Measurements from ENCODE around the gene POLR2M.

POLR2M gene

DNA sequence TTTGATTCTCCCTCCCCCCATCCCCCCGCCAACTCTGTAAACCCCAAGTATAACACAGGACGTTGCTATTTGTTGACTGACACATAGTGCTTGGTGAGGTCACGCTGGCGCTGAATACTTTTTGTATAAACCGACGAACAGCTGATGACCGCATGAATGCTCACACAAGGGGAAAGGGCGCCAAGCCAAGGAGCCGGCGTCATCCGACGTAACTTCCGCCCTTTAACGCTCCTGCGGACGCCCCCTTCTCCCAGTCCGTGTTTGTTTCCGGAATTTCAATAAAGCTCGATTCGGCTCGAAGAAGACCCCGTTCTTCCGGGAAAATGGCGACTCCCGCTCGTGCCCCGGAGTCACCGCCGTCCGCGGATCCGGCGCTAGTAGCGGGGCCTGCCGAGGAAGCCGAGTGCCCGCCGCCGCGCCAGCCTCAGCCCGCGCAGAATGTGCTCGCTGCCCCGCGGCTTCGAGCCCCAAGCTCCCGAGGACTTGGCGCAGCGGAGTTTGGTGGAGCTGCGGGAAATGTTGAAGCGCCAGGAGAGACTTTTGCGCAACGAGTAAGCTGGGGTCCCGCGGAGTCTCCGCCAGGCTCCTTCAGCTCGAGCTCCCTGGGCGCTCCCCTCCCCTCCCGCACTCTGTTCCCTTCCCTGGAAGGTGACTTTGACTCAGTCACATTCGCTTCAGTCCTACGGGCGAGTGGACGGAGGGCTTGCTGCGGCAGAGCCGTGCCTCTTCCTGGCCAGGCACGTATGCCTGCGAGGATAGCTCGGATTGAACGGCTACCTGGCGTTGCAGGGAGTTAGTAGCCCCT lies at the start of gene POLR2M:
POLR2M (plus strand) TSS at position 310 of the 805 bp plus-strand sequence; CDS start at position 439, 129 bp downstream.
- DNase-seq = peak; percentile 99

DNA sequence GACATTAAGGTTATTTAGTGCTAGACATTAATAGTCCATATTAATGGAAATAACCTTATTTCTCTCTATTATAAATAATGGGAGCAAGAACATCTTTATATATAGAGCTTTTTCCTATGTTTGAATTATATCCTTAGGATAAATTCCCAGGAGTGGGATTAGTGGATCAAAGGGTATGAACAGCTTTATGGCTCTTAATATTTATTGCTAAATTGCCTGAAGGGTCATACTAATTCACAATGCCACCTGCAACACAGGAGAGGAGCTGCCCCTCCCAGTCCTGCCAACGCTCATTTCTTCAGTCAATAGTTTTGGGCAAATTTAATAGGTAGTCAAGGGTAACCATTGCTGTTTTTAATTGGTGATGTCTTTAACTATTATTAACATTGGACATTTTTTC lies 48.9 kb upstream of the POLR2M start:
- no peak for DNase-seq

DNA sequence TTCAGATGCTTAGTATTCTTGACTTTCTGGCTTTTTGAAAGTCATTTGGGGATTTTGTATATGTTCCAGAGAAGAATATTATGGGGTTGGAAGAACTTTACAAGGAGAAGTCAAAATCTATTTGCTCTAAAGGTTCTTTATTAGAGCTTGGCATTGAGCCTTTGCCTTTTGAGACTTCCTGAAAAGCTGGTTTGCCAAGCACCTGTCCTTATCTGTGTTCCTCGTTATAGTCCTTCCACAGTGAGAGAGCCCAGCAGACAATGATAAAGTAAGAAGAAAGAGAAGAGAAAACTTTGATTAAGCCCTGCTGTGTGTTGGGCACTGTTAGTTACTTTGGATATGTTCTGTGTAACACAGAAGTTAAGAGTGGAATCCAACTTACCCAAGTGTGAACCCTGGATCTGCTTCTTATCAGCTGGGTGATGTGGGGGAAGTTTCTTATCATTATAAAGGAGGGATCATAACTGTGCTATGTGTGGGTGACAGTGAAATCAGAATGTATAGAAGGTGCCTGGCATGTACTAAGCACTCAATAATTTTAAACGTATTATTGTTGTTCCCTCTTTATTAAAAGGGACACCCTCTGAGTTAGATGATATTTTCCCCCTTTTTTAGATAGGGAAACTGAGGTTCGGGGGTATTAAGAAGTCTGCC lies 44.3 kb upstream of the POLR2M start:
- no peak for DNase-seq

DNA sequence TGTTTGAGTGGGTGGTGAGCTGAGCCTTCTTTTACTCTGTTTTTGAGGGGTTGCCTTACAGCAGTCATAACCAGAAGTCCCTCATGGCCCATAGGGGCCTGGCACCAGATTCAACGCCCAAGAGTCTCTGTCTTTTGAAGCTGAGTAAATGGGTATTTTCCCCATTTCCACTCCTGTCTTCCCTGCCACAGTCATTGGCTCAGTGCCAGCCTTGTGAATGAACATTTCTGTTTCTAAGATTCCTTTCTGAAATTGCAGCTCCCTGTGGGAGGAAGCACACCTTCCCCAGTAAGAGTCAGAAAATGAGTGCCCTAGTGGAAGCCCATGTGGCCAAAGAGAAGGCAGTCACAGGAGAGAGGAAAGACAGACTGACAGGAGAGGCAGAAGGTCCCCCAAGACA lies 43.7 kb upstream of the POLR2M start:
- no peak for DNase-seq

DNA sequence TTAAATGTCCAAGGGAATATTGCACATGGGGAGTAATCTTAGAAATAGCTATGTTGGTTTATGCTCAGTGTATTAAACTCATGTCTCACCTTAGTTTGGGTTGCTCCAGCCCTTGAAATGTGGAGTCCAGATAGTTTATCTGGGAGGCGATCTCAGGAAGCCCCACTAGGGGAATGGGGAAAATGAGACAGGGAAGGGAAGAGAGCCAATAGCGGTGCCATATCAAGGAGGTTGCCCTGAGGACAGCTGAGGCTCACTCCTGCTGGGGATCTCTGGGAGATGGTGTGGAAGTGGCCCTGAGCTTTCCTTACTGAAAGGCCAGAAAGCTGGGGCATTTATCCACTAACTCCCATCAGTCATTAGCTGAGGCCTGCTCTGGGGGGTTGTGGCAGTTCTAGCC lies 43.3 kb upstream of the POLR2M start:
- DNase-seq = no peak

DNA sequence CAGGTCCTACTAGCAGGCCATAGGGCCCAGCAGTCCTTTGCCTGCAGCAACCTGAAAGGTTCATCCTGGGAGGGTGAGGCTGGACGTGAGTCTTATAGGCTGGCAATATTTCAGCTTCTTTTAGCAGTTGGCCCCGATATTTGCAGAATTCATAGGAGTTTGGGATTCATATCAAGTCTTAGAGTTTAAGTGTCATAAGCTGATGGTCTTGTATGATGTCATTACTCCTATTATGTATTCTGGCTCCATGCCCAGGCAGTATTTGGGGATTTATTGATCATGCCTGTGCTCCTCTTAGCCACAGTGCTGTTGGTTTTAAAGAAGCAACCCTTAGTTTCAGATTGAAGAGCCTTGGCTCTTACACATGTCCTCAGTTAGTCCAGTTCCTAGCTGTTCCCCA lies 41.3 kb upstream of the POLR2M start:
- DNase-seq = no peak

DNA sequence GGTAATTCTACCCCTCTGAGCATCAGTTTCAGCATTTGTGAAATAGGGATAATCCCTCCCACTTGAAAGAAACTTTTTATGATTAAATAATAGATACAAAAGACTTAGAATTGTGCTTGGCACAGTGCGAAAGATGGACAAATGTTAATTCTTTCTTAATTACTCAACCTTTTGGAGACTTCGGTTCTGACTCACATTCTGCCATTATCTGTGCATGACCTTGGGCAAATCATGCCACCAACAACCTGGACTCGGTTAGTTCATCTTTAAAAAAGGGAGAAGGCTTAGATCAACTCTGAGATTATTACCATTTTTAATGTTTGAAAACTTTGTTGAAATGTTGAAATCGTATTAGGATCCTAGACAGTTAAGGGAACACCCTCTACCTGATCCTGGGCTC lies 40.6 kb upstream of the POLR2M start:
- peak; percentile 44 for DNase-seq

DNA sequence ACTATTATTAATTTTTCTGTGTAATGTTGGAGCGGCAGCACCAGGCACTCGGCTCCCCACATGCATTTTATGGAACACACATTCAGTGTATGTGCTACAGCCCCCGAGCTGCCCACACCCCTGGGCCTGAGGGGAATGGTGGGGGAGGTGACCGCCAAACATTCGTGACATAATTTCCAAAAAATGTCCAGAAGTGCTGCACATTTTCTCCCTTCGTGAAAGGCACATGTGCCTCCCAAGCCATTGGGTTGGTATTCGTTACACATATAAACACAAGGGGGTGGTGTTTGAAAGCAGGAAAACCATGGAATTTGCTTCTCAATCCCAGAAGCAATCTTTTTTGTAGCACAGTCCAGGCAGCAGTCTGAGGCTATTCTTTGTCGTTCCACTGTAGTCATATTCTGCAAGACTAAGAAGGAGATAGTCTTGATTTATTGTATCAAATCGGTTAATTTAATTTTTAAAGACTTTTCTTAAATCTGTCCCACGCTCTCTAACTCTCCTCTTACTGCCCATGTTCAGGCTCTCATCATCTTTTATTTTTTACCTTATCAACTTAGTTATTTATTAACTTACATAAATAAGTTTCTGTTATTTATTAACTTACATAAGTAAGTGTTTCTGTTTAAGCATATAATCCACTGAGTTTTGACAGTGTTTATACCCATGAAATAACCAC lies 39.2 kb upstream of the POLR2M start:
- peak; percentile 93 for DNase-seq

DNA sequence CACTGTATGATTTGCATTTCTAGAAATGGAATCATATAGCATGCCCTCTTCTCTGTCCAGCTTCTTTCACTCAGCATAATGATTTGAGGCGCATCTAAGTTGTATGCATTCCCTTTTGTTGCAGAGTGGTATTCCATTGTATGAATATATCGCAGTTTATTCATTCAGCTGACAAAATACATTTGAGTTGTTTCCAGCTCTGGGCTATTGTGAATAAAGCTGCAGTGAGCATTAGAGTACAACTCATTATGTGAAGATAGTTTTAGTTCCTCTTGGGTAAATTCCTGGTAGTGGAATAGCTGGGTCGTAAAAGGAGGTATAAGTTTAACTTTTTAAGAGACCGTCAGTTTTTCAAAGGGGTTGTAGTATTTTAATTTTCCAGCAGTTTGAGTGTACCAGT lies 38.5 kb upstream of the POLR2M start:
- no peak for DNase-seq

DNA sequence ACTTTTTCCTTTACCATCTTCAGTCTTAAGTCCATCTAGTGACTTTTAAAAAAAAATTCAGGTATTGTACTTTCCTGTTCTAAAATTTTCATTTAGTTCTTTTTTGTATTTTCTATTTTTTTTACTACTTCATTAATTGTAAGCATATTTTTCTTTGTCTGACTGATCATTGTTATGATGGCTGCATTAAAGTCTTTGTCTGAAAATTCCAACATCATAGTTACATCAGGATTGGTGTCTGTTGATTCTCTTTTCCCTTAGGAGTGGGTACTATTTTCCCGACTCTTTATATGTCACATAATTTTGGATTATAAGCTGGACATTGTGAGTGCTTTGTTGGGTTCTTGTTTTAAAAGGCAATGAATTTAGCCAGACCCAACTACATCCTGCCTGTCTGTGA lies 34.9 kb upstream of the POLR2M start:
- DNase-seq = no peak

DNA sequence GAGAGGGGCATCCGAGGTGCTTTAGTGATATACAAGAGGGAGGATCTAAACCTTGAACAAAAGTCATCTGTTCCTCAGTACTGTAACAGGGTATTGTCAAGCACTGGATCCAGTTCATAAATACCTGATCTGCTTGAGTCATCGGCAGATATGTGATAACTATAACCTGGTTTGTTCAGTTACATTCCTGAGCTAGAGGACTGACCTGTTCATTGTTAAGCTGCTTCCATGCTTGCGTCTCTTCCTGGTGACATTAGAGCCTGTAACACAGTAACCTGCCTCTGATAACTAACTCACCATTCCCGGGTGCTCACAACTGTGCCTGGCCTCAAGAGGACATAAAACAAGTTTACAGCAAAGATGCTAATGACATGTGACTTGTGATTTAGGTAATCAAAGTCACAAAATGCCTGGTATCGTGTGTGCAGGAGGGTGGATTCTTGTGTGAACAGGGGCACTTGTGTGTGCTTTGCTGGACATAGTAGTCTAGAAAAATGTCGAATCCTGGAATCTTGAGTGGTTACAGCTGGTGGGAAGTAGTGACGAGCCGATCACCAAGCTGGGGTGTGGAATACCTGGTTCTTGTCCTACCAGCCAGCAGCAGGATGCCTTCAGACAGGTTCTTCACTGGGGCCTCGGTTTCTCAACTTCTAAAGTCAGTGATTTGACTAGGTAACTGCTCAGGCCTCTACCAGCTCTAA lies 30.9 kb upstream of the POLR2M start:
- no peak for DNase-seq

DNA sequence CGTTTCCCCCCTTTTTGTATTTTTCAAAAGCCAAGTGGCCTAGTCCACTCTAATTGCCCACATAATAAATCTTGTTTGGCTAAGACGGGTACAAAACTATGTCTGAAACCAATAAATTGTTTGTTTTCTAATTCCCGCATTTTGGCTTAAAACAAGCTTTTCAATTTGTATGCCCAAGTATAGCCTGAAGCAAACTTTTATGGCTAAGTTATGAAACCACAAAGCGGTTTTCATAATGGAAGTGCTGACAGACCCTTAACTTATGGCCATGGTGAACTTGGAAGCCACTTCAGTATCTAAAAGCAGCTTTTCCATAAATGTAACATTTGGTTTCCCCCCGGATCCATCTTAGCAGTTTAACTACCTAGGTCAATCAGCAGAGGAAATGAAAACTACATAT lies 29.9 kb upstream of the POLR2M start:
- no peak for DNase-seq

DNA sequence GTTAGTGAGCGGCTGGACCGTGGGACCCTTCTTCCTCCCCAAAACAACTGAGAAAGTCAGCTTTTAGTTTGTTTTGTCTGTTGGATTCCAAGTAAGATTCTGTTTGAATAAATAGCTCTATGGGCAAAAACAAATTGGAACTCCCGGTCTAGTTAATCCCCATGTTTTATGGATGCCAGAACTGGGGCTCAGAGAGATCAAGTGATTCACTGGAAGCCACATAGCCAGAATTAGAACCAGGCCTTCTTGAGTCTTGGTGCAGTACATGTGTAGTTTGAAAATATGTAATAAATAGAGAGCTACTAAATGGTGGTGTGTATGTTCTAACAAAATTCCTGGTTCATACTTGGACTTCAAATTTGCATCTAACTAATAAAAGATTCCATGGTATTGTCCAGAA lies 29.3 kb upstream of the POLR2M start:
- no peak for DNase-seq

DNA sequence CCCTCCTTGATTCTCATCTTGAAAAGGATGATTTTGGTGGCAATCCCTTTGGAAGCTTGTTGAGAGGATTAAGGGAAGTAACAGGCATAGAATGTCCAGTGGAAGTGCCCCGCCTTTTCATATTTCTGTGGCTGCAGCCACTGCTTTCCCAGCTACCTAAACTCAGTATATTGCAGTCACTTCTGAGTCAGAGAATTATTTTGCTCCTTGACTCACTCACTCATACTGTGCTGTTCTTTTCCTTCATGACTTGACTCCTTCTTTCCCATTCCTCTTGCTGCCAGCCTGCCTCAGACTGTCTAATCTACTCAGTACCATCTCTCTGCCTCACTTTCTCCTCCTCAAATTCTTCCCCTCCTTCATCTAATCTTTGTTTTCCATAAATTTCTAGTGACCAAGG lies 26.5 kb upstream of the POLR2M start:
- DNase-seq = peak; percentile 75

DNA sequence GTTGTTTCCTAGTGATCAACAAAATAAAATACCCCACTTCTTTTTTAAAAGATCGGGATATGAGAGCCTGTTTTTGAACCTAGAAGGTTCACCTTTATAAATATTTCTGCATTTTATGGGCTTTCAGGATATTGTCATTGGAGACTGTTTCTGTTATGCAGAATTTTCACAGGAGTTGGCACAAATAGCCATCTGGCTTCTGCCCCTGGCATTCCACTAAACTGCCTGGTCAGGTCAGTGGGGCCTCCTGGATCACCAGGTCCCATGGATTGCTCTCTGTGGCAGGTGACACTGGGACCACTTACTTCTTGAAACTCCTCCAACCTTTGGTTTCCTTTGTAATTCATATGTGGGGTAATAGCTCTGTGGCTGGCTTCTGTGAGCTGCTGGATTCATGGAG lies 25.5 kb upstream of the POLR2M start:
- DNase-seq = no peak

DNA sequence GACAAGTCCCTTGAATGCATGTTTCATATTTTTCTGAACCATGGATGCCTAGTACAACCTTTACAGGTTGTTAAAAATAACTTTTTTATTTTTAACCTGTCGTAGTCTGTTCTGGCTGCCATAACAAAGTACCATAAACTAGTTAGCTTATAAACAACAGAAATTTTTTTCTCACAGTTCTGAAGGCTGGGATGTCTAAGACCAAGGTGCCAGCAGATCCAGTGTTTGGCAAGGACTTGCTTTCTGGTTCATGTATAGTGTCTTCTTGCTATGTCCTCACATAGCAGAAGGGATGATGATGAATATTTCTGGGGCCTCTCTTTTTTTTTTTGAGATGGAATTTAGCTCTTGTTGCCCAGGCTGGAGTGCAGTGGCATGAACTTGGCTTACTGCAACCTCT lies 23.0 kb upstream of the POLR2M start:
- no peak for DNase-seq

DNA sequence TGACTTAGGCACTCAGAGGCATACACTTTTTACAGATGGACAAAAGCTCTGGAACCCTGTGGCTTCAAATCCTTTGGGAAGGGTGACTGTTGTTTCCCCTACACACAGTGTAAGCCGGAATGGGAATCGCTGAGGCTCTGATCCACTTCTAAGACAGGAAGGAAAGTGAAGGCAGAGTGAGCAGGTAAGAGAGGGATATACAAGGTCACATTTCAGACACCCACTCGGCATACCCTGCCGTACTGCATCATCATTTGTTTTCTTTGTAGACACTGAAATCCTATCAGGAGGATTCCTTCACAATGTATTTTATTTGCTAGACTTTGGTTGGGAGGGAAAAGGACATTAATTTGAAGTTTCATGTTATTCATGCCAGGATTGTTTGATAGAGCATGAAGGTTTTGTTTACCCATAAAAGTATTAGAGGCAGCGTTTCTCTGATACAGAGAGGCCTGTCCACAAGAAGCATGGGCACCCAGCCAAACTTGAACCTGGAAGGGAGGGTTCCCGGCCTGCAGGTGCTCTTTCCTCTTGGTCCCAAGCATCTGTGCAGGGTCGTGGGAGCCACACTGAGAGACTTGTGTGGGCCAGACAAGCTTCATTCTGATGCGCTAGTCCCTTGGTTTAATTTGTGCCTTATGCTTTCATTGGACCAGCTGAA lies 21.9 kb upstream of the POLR2M start:
- DNase-seq = no peak

DNA sequence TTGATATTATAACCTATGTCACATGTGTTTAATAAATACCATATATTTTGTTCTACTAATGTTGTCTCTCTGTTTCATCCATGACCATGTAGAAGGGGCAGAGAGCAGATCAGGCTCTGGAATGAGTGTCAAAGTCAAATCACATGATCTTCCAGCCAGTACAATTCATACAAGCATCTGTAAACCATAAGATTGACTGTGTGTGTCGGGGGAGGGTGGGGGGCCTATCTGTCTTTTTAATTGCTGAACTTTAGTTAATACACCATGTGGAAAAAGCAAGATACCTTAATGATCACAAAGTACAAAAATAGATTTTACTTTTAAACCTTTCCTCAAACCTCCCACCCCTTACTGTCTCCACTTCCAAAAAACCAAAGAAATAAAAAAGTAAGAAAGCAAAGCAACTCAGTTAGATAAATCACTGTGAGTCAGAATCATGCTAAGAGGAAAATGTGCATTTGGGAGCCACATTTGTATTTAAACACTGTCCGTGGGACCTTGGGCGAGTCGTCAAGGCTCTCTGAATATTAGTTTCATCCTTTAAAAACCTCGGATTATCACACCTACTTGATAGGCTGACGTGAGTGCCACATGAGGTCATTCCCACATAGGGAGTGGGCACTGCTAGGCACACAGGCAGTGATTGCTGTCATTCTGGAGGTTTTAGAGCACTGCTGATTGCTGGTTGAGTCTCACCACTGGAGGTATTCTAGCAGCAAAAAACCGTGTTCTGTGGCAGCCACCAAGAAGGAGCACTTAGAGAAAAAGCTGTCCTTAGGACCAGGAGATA lies 21.0 kb upstream of the POLR2M start:
- DNase-seq = no peak

DNA sequence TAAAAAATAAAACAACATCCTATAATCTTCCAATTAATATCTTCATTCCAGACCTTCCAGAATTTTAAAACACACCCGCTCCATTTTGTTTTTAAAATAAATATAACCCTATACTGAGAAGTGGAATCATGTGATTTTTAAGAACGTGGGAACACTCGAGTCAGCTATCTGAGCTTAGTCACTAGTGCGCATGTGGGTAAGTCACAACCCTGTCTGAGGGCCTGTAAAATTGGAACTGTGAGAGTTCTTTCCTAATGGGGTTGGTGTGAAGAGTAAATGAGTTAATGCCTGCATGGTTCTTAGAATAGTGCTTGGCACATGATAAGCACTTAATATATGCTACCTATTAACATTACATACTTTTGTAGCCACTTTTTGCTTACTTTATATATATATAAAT lies 19.9 kb upstream of the POLR2M start:
- no peak for DNase-seq

DNA sequence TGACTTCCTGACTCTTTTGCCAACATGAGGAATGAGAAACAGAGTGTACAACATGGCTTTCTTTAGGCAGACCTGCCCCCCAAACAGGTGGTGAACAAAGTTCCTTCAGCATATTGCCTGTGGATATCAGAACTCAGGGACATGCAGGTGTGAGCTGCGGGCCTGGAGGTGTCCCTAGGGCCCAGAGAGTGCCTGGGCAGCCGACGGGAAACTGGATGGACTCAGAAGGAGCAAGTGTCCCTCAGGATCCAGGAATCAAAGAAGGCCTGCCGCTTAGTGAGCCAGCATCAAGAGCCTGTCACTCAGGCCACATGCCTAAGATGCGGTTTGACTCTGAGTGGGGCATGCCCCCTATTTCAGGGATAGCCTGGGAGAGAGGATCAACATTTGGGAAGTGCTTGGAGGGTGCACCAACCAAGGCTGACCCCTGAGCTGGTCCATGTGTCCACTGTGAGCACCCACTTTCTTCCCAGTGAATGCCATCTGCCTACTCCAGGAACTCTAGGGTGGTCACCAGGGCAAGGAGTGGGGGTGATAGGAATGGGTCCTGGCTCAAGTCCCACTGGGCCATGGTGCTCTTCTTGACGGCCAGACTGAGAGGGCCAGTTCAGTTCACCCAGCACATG lies 16.1 kb upstream of the POLR2M start:
- no peak for DNase-seq

DNA sequence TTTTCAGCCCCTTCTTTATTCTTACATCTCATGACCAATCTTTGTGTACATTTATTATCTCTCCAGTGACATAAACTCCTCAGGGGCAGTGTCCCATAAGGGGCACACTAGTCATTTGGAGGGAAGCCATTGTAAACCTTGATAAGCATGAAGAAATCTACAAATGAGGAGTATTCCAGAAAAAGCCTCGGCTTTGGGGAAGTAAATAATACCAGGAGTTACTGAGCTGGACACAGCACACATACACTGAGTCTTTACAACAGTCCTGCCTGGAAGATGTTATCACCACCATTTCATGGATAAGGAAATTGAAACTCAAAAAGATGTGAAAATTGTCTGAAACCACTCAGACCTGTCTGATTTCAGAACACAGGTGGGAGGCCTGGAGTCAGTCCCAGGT lies 15.4 kb upstream of the POLR2M start:
- DNase-seq = no peak

DNA sequence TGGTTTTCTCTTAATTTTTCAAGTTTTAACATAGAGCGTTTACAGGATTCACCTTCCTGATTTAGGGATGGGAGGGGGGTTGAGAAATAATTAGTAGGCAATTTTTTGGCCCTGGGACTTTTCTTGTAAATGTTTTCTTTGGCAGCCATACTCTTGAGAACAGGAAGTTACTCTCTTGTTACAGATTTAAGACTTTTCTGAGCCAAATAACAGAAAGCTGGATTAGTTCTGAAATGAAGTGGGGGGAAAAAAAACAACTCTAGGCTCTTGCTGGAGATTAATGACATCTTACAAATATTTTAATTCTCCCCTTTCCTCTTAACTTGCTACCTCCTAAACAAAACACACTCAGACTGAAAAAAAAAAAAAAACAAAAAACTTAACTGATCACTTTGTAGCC lies 13.8 kb upstream of the POLR2M start:
- peak; percentile 38 for DNase-seq

Measured in EL (cell line).